Thymus (tissue), 2 donors: ENCODE measurements around the gene PIGU. TPM values are rescaled to one million over a fixed set of nuclear protein-coding genes. Genes with fewer than 3 reads are reported as not detected.

Source experiments
- polyA plus RNA-seq: library from polyadenylated mRNA; stranded (reverse); fragments of 200-250 nt; gene quantifications from one replicate; pipeline ENCODE4 v1.2.3, GENCODE V29; 2013
- total RNA-seq: library from RNA; stranded (reverse); fragments of 120-200 nt; gene quantifications from one replicate; pipeline ENCODE4 v1.2.4, GENCODE V29; 2013
- donor health status: healthy.

Gene PIGU
- total and polyA plus RNA-seq, 2 donors, result 10.0 to 15.5 TPM

Other genes starting within 250 kb of the PIGU start
- 70.9 TPM for gene DYNLRB1, start 160.7 kb downstream of the PIGU start, total RNA-seq
- 226 TPM for gene DYNLRB1, start 160.7 kb downstream of the PIGU start, polyA plus RNA-seq
- 6.8 TPM for gene MAP1LC3A, start 118.4 kb downstream of the PIGU start, total RNA-seq
- gene MAP1LC3A, start 118.4 kb downstream of the PIGU start, polyA plus RNA-seq, result 37.5 TPM
- 0.33 TPM for gene TP53INP2, start 27.3 kb upstream of the PIGU start, total RNA-seq
- 5.7 TPM for gene TP53INP2, start 27.3 kb upstream of the PIGU start, polyA plus RNA-seq
- 9.1 TPM for gene NCOA6, start 148.6 kb upstream of the PIGU start, total RNA-seq
- 35.6 TPM for gene NCOA6, start 148.6 kb upstream of the PIGU start, polyA plus RNA-seq
- 3.9 TPM for gene GGT7, start 195.8 kb upstream of the PIGU start, total RNA-seq
- 19.4 TPM for gene GGT7, start 195.8 kb upstream of the PIGU start, polyA plus RNA-seq
- 11.3 TPM for gene ACSS2, start 199.5 kb upstream of the PIGU start, total RNA-seq
- gene ACSS2, start 199.5 kb upstream of the PIGU start, polyA plus RNA-seq, result 26.1 TPM